Stimulated activated CD4-positive, alpha-beta T cell treated with anti-CD3 and anti-CD28 coated beads, TNF-alpha, amount 100 ng/mL, for 4 hours (primary cell): ENCODE data around the gene ARL15.
"Not testable (repeated sequence)": the region's sequence is repeated elsewhere in the genome, so short reads cannot be mapped to it uniquely, and the experiment has no call there.

Source experiments
- DNase-seq, 3 experiments: peaks; one replicate each; pipeline ENCODE4 v3.0.0-alpha.2; 2020; ENCODE audit warnings: low read depth in 3 of 3

The ARL15 gene

GRCh38 chr5:54310433-54311175 is at the start of gene ARL15:
Gene ARL15 (minus strand): TSS chr5:54310573.
- DNase-seq = peak; percentile 91 to 97 (median 96)

GRCh38 chr5:54360089-54360488 is 49.7 kb upstream of the ARL15 start:
- DNase-seq = no peak

GRCh38 chr5:54357408-54358058 is 47.2 kb upstream of the ARL15 start:
- DNase-seq = no peak

GRCh38 chr5:54353933-54354564 is 43.7 kb upstream of the ARL15 start:
- DNase-seq = not testable (repeated sequence)

- DNase-seq = not testable (repeated sequence)
Observed at GRCh38 chr5:54352580-54352979, 42.2 kb upstream of the ARL15 start.

GRCh38 chr5:54347221-54347865 is 37.0 kb upstream of the ARL15 start:
- no peak for DNase-seq

- DNase-seq = no peak
Observed at GRCh38 chr5:54344653-54345052, 34.3 kb upstream of the ARL15 start.

GRCh38 chr5:54341971-54342370 is 31.6 kb upstream of the ARL15 start:
- no peak for DNase-seq

GRCh38 chr5:54337523-54337922 is 27.1 kb upstream of the ARL15 start:
- no peak for DNase-seq

- DNase-seq = no peak
Observed at GRCh38 chr5:54332720-54333119, 22.3 kb upstream of the ARL15 start.

- DNase-seq = no peak
Observed at GRCh38 chr5:54329731-54330709, 19.6 kb upstream of the ARL15 start.

GRCh38 chr5:54326662-54327270 is 16.4 kb upstream of the ARL15 start:
- no peak for DNase-seq

- no peak for DNase-seq
Observed at GRCh38 chr5:54325610-54326311, 15.4 kb upstream of the ARL15 start.

- no peak for DNase-seq
Observed at GRCh38 chr5:54325272-54325609, 14.9 kb upstream of the ARL15 start.

- DNase-seq = no peak
Observed at GRCh38 chr5:54324651-54325271, 14.4 kb upstream of the ARL15 start.

- no peak for DNase-seq
Observed at GRCh38 chr5:54323495-54323894, 13.1 kb upstream of the ARL15 start.

- DNase-seq = no peak
Observed at GRCh38 chr5:54320256-54320655, 9.9 kb upstream of the ARL15 start.

- DNase-seq = no peak
Observed at GRCh38 chr5:54317511-54318260, 7.3 kb upstream of the ARL15 start.
